ENCODE data around the gene EVC.

Gene EVC

GRCh38 chr4:5824227-5824626 lies 113.2 kb downstream of the EVC start:
- TF ChIP-seq GATA2 (IDR thresholded peaks at IDR 0.05; ENCODE audit: low read depth, low read length) (no peak), GATA3 (IDR thresholded peaks at IDR 0.05; ENCODE audit: low read depth, low read length) (no peak)

GRCh38 chr4:5824635-5825034 lies 113.6 kb downstream of the EVC start:
- TF ChIP-seq GATA2 (IDR thresholded peaks at IDR 0.05; ENCODE audit: low read depth, low read length) (no peak), GATA3 (IDR thresholded peaks at IDR 0.05; ENCODE audit: low read depth, low read length) (no peak)

GRCh38 chr4:5825321-5826041 lies 114.5 kb downstream of the EVC start:
- TF ChIP-seq GATA2 (IDR thresholded peaks at IDR 0.05; ENCODE audit: low read depth, low read length) (no peak), GATA3 (IDR thresholded peaks at IDR 0.05; ENCODE audit: low read depth, low read length) (no peak)

- no peak for TF ChIP-seq GATA3 (IDR thresholded peaks at IDR 0.05; ENCODE audit: low read depth, low read length)
- no peak for TF ChIP-seq GATA2 (IDR thresholded peaks at IDR 0.05; ENCODE audit: low read depth, low read length)
Measured at GRCh38 chr4:5826437-5827107, 115.6 kb downstream of the EVC start.

GRCh38 chr4:5827108-5828004 lies 116.4 kb downstream of the EVC start:
- no peak for TF ChIP-seq GATA2 (IDR thresholded peaks at IDR 0.05; ENCODE audit: low read depth, low read length)
- TF ChIP-seq GATA3 (IDR thresholded peaks at IDR 0.05; ENCODE audit: low read depth, low read length): no peak

GRCh38 chr4:5828005-5828391 lies 117.0 kb downstream of the EVC start:
- no peak for TF ChIP-seq GATA3 (IDR thresholded peaks at IDR 0.05; ENCODE audit: low read depth, low read length)
- no peak for TF ChIP-seq GATA2 (IDR thresholded peaks at IDR 0.05; ENCODE audit: low read depth, low read length)

GRCh38 chr4:5836943-5837342 lies 125.9 kb downstream of the EVC start:
- no peak for TF ChIP-seq GATA3 (IDR thresholded peaks at IDR 0.05; ENCODE audit: low read depth, low read length)
- no peak for TF ChIP-seq GATA2 (IDR thresholded peaks at IDR 0.05; ENCODE audit: low read depth, low read length)

GRCh38 chr4:5839332-5839731 lies 128.3 kb downstream of the EVC start:
- TF ChIP-seq GATA2 (IDR thresholded peaks at IDR 0.05; ENCODE audit: low read depth, low read length): no peak
- no peak for TF ChIP-seq GATA3 (IDR thresholded peaks at IDR 0.05; ENCODE audit: low read depth, low read length)

GRCh38 chr4:5839751-5840674 lies 129.0 kb downstream of the EVC start:
- no peak for TF ChIP-seq GATA3 (IDR thresholded peaks at IDR 0.05; ENCODE audit: low read depth, low read length)

- TF ChIP-seq GATA3 (IDR thresholded peaks at IDR 0.05; ENCODE audit: low read depth, low read length) (no peak), GATA2 (IDR thresholded peaks at IDR 0.05; ENCODE audit: low read depth, low read length) (no peak)
Measured at GRCh38 chr4:5842456-5842855, 131.5 kb downstream of the EVC start.

- TF ChIP-seq GATA3 (IDR thresholded peaks at IDR 0.05; ENCODE audit: low read depth, low read length) (no peak), GATA2 (IDR thresholded peaks at IDR 0.05; ENCODE audit: low read depth, low read length) (no peak)
Measured at GRCh38 chr4:5843573-5844530, 132.9 kb downstream of the EVC start.

All from SH-SY5Y (cell line).